Naive thymus-derived CD8-positive, alpha-beta T cell (primary cell): ENCODE data around the gene MBTPS2. TPM values are rescaled to one million over a fixed set of nuclear protein-coding genes. Genes with fewer than 3 reads are reported as not detected.
"Not testable (repeated sequence)": the region's sequence is repeated elsewhere in the genome, so short reads cannot be mapped to it uniquely, and the experiment has no call there.

ENCODE experiments used
- ATAC-seq, 2 donors: fragments of 150-1000 bp; cut with Tn5 transposase in 1 of 2; sonication (Bioruptor Pico), chemical (Tn5 transposase) in 1 of 2; 1 replicate in 1 of 2; 2 replicates in 1 of 2; pipeline ENCODE4 v1.10.0; 2021; ENCODE audit warnings: mild to moderate bottlenecking in 2 of 2, moderate library complexity in 2 of 2
- POLR2A ChIA-PET: fragments of 350-600 bp; sonication (Branson Sonifier 250); formaldehyde crosslinking; loops from one replicate; lab custom pipeline; 2021; ENCODE audit warnings: antibody characterized with exemption; lab: Charles Lee
- DNase-seq, 10 donors: peaks; one replicate each; pipeline versions ENCODE4 v3.0.0 to v3.0.0-alpha.2; 2020 to 2022
- H3K27ac Mint-ChIP-seq, 10 donors: one replicate each; pipeline ENCODE4 v1.8.0; 2020 to 2022; ENCODE audit warnings: mild to moderate bottlenecking in 10 of 10, mixed read lengths in 10 of 10, moderate library complexity in 4 of 10, inconsistent platforms in 1 of 10
- H3K27me3 Mint-ChIP-seq, 5 donors: one replicate each; pipeline ENCODE4 v1.8.0; 2021 to 2022; ENCODE audit warnings: mixed read lengths in 5 of 5
- H3K36me3 Mint-ChIP-seq, 3 donors: one replicate each; pipeline ENCODE4 v1.8.0; 2020 to 2022; ENCODE audit warnings: mixed read lengths in 3 of 3, mild to moderate bottlenecking in 2 of 3, inconsistent platforms in 1 of 3
- H3K4me1 Mint-ChIP-seq, 4 donors: one replicate each; pipeline ENCODE4 v1.8.0; 2021 to 2022; ENCODE audit warnings: mixed read lengths in 4 of 4
- H3K4me3 Mint-ChIP-seq, 10 donors: one replicate each; pipeline ENCODE4 v1.8.0; 2020 to 2022; ENCODE audit warnings: mild to moderate bottlenecking in 10 of 10, mixed read lengths in 10 of 10, moderate library complexity in 6 of 10, inconsistent platforms in 1 of 10
- H3K9me3 Mint-ChIP-seq, 9 donors: one replicate each; pipeline ENCODE4 v1.8.0; 2020 to 2022; ENCODE audit warnings: mixed read lengths in 9 of 9, mild to moderate bottlenecking in 3 of 9, inconsistent platforms in 1 of 9, moderate library complexity in 1 of 9
- polyA plus RNA-seq, 3 donors: library from polyadenylated mRNA; unstranded; fragments of 300-500 nt; fragmentation: Illumina TruSeq; gene quantifications; one replicate each; pipeline ENCODE4 v1.2.3, GENCODE V29; 2021
- total RNA-seq, 8 experiments: library from RNA in 2 of 8; stranded (reverse) in 2 of 8; gene quantifications; one replicate each; pipeline ENCODE4 v1.2.3 and lab custom pipeline; 2021 to 2026

MBTPS2 gene
- total and polyA plus RNA-seq, 5 experiments from 2014 or later = 2.8 to 7.7 (median 4.6) TPM

DNA sequence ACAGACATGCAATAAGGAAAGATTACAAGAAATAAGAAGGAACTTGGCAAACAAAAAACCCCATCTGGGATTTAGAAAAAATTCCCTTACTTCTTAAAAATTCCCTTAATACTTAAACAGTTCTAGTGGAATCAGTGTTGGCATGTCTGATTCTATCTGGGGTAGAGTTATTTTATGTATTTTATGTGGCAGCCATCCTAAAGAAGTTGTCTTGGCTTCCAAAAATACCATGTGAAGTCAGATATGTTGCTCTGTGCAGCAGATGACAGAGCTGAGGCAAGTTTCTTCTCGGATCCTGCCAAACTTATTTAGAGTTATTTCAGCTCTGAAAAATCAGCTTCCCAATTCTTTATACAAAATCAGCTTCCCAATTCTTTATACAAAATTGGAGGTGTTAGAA is 31.1 kb downstream of the MBTPS2 start:
- Mint-ChIP-seq H3K27me3 (no peaks in the 10 kb centered on the region), H3K4me3 (no peak overlapping the region), H3K9me3 (no peaks in the 10 kb centered on the region), H3K36me3 (peaks cover 0 to 13% (median 4%) of the 10 kb centered on the region in 3 donors), H3K4me1 (peaks cover 0 to 6% (median 0%) of the 10 kb centered on the region in 4 donors), H3K27ac (no peak overlapping the region)
- POLR2A ChIA-PET = no interaction called here
- no peak for ATAC-seq
- DNase-seq = no peak

DNA sequence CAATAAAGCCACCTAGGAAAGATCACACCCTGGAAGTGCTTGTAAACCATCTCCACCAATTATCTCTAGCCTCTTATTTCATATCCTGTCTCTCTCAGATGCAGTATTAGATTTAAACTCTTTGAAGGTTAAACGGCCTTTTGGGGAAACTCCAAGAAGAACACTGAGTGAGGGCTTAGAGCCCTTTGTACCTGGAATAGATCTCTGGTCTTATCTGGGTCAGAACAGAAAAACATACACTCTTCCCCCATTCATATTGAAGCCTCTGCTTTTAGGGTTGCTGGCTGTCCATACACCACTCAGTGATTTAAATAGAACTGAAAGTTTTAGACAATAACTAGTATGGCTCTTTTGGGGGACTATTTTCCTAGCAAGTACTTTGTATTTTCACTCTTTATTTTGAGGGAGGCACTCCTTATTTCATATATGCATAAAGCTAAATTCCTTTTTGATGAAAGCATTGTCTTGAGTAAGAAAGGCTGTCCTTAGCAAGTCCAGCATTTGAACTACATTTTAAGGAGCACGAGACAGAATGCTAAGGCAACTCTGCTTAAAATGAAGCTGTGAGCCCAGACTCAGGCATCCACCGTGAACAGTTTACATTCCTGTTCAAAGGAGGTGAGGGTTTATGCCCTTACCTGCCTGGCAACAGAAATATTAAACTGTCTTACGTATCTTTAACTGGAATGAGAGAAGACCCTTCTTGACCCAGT is 33.8 kb downstream of the MBTPS2 start:
- Mint-ChIP-seq H3K27ac (no peak overlapping the region), H3K4me1 (peaks cover 0 to 5% (median 0%) of the 10 kb centered on the region in 4 donors), H3K27me3 (no peaks in the 10 kb centered on the region), H3K9me3 (no peaks in the 10 kb centered on the region), H3K4me3 (no peak overlapping the region), H3K36me3 (peaks cover 0 to 8% (median 3%) of the 10 kb centered on the region in 3 donors)
- POLR2A ChIA-PET = no interaction called here
- no peak for DNase-seq
- no peak for ATAC-seq

DNA sequence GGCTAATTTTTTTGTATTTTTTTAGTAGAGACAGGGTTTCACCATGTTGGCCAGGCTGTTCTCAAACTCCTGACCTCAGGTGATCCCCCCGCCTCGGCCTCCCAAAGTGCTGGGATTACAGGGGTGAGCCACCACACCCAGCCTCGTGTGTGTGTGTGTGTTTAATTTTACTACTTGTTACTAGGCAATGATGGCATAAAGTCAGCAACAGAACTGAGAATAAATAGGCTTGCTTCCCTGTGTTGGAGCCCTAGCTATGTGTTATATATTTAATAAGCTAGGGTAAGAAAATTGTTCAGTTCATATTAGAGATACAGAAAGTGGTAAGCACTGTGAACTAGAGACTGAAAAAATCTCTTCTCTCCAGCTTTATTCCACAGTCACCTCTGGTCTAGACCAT is 34.8 kb downstream of the MBTPS2 start:
- POLR2A ChIA-PET = not testable (repeated sequence)

DNA sequence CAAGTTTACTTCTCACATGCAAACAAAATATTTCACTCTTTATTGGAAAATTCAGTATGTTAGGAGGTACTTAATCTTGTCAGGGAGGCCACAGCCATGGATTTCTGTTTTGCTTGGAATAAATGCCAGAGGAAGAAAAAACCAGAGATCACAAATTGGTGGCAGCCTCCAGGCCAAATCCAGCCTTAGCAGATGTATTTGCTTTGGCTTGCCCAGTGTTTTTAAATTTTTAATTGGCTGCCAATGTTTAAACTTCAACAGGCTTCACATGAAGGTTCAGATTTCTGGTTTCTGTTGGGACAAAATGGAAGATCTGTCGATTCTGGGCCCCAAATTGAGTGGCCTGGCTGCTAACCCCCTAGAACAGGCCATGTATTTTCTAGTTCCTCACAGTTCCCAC is 35.6 kb downstream of the MBTPS2 start:
- POLR2A ChIA-PET = no interaction called here
- Mint-ChIP-seq H3K9me3 (no peaks in the 10 kb centered on the region), H3K27ac (no peak overlapping the region), H3K4me1 (no peaks in the 10 kb centered on the region), H3K27me3 (no peaks in the 10 kb centered on the region), H3K36me3 (peaks cover 0 to 13% (median 0%) of the 10 kb centered on the region in 3 donors), H3K4me3 (no peak overlapping the region)
- DNase-seq (no peak), ATAC-seq (no peak)

More for the DNA sequence above, 34.8 kb downstream of the MBTPS2 start:
- not testable (repeated sequence) for H3K27me3 Mint-ChIP-seq, H3K4me3 Mint-ChIP-seq, ATAC-seq, H3K27ac Mint-ChIP-seq, H3K9me3 Mint-ChIP-seq, H3K4me1 Mint-ChIP-seq, DNase-seq
- H3K36me3 Mint-ChIP-seq = peaks cover 0 to 10% (median 0%) of the 10 kb centered on the region in 3 donors

DNA sequence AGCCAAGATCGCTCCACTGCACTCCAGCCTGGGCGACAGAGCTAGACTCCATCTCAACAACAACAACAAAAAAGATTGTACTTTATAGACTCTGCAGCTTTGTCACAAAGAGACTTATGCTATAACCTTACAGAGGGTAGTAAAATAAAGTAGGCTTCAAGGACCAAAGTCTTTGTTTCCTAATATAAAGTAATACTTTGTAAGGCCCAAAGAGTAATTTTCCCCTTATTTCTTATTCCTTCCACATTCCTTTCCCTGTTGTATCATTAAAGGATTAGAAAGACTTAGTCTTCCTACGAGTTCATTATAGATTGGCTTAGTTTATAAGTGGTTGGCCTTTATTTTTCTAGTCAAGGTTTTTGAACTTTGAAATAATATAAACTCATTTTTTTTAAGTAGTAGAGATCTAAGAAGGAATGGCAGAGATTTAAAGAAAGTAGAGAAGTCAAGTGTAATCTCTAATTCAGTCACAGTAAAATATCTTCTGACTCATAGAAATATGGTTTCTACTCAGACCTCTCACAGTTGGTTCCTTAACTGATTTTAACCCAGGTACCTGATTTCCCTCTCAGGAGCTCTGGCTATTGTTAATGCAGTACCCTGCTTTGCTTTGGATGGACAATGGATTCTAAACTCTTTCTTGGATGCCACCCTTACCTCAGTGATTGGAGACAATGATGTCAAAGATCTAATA is 42.6 kb downstream of the MBTPS2 start:
- ATAC-seq (no peak), DNase-seq (no peak)
- POLR2A ChIA-PET = no interaction called here
- Mint-ChIP-seq H3K9me3 (peaks cover 0 to 2% (median 0%) of the 10 kb centered on the region in 9 donors), H3K27ac (no peak overlapping the region), H3K4me3 (no peak overlapping the region), H3K27me3 (no peaks in the 10 kb centered on the region), H3K36me3 (peaks cover 0 to 33% (median 9%) of the 10 kb centered on the region in 3 donors), H3K4me1 (peaks cover 0 to 2% (median 0%) of the 10 kb centered on the region in 4 donors)

DNA sequence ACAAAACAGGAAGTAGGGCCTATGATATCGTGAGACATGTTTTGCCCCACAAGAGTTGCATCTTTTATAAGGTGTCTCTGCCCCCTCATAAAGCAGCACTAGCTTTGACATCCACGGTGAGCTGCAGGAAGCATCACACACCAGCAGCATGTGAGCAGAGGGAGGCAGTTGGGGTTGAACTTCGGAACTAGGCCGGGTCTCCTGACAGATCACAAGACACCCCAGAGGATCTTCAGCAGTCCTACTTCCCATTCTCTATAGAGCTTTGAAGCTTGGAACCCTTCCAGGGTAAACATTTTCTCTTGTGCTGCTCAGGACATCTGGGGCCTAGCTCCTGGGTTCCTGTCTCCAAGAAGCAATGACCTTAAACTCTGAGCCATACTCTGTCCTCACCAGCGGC is 43.8 kb downstream of the MBTPS2 start:
- no peak overlapping the region for H3K4me3 Mint-ChIP-seq
- no peak overlapping the region for H3K27ac Mint-ChIP-seq
- peaks cover 0 to 33% (median 13%) of the 10 kb centered on the region in 3 donors for H3K36me3 Mint-ChIP-seq
- ATAC-seq (no peak), DNase-seq (no peak)
- POLR2A ChIA-PET = no interaction called here
- H3K9me3 Mint-ChIP-seq = peaks cover 0 to 2% (median 0%) of the 10 kb centered on the region in 9 donors
- H3K4me1 Mint-ChIP-seq = peaks cover 0 to 3% (median 0%) of the 10 kb centered on the region in 4 donors
- no peaks in the 10 kb centered on the region for H3K27me3 Mint-ChIP-seq

DNA sequence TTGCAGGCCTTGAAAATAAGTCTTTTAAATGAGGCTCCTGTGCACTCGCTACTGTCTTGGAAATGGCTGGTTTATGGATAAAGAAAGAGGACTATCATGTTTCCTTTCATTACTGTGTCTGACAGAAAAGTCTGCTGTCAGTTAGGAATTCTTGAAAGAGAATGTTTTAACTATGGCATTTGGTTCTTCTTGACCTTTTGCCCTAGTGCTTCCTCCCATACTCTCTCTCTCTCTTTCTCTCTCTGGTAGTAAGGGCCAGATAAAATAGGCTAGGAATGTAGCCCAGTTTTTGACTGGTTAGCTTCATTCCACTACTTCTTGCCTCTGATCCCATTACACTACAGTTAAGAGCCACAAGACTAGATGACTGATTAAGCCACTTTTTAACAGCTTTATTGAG is 46.2 kb downstream of the MBTPS2 start:
- ATAC-seq = no peak
- H3K27ac Mint-ChIP-seq = no peak overlapping the region
- no peak for DNase-seq
- H3K4me3 Mint-ChIP-seq = no peak overlapping the region
- H3K9me3 Mint-ChIP-seq = peaks cover 0 to 2% (median 0%) of the 10 kb centered on the region in 9 donors
- POLR2A ChIA-PET = interaction anchor here (1.1 kb wide), 1 partner anchor 57 kb away, joined by 3 read pairs; no protein-coding TSS in a partner anchor
- no peaks in the 10 kb centered on the region for H3K27me3 Mint-ChIP-seq
- H3K36me3 Mint-ChIP-seq = peaks cover 0 to 21% (median 14%) of the 10 kb centered on the region in 3 donors
- H3K4me1 Mint-ChIP-seq = peaks cover 0 to 3% (median 0%) of the 10 kb centered on the region in 4 donors

DNA sequence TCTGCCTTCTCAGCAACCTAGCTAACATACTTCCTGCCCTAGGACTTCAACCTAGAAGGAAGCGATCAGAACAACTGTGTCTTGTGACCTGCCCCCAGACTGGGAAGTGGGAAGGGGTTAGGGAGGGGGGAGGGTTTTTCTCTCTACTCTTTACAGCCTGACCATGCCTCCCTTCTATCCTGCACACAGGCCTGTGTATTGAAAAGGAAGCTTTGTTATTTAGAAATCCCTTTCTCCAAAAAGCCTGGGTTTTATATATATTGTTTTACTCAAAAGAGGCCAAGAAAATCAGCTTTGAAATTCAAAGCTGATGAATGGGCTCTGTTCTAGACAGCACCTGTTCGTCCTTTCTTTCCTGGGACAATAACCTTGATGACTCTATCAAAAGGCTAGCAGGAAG is 65.9 kb downstream of the MBTPS2 start:
- Mint-ChIP-seq H3K27me3 (no peaks in the 10 kb centered on the region), H3K9me3 (no peaks in the 10 kb centered on the region), H3K4me3 (no peak overlapping the region), H3K36me3 (peaks cover 0 to 11% (median 1%) of the 10 kb centered on the region in 3 donors), H3K27ac (no peak overlapping the region), H3K4me1 (no peaks in the 10 kb centered on the region)
- DNase-seq = no peak
- POLR2A ChIA-PET = no interaction called here
- no peak for ATAC-seq

DNA sequence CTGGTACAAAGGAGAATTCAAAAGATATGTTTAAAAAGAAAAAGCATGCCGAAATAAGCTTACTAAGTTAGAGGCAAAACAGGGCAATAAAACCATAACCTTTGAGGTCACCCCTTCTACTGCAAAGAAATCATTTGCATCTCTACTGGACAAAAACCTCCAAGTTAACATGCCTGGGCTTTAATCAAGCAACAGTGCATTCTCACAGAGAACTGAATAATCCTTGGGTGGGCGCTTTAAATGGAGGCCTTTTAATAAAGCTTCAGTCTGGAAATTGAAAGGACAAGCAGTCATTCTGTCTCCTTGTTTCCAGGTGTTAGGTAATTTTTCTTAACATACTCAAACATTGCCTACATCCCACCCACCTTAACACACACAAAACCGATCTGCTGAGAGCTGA is 66.5 kb downstream of the MBTPS2 start:
- Mint-ChIP-seq H3K4me3 (no peak overlapping the region), H3K27me3 (no peaks in the 10 kb centered on the region), H3K27ac (peak overlapping the region in 1 of 10 donors; percentile 34), H3K4me1 (no peaks in the 10 kb centered on the region), H3K9me3 (no peaks in the 10 kb centered on the region), H3K36me3 (peaks cover 0 to 11% (median 1%) of the 10 kb centered on the region in 3 donors)
- POLR2A ChIA-PET = no interaction called here
- no peak for ATAC-seq
- DNase-seq = no peak

DNA sequence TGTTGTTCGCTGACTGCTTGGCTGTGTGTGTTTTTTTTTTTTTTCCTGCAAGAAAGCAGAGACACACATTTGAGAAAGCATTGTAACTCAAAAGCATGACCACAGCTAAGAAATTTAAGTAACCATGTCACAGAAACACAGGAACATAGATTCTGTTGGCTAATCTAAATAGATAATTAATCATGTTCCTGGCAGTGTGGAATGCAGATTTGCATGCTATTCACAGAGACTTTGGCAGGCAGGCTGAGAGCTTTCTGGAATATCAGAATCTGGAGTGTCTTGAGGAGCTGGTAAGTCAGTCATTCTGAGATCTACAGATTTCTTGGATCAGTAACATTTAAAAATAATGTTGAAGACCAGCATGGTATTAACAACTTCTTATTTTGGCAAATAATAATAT is 67.8 kb downstream of the MBTPS2 start:
- ATAC-seq (no peak), DNase-seq (no peak)
- H3K4me1 Mint-ChIP-seq = no peaks in the 10 kb centered on the region
- no peak overlapping the region for H3K4me3 Mint-ChIP-seq
- POLR2A ChIA-PET = no interaction called here
- no peaks in the 10 kb centered on the region for H3K27me3 Mint-ChIP-seq
- H3K36me3 Mint-ChIP-seq = peaks cover 0 to 6% (median 0%) of the 10 kb centered on the region in 3 donors
- no peak overlapping the region for H3K27ac Mint-ChIP-seq
- no peaks in the 10 kb centered on the region for H3K9me3 Mint-ChIP-seq

DNA sequence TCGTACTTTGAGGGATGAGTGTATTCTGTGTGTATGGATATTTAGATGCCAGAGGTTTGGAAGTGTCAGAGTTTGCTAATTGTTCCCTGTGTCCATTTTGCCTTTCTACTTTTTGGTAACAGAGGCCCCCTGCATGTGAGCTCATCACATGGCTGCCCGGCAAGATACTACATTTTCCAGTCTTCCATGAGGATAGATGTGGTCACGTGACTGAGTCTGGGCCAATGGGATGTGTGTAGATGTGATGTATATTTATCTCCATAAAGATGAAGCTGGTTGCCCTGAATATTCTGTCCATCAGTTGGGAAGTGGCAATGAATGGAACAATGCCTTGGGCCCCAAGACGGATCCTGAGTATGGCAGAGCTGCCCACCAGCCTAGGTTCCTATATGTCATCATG is 72.1 kb downstream of the MBTPS2 start:
- H3K27me3 Mint-ChIP-seq = no peaks in the 10 kb centered on the region
- ATAC-seq (no peak), DNase-seq (no peak)
- no peaks in the 10 kb centered on the region for H3K36me3 Mint-ChIP-seq
- H3K9me3 Mint-ChIP-seq = no peaks in the 10 kb centered on the region
- H3K4me1 Mint-ChIP-seq = no peaks in the 10 kb centered on the region
- H3K27ac Mint-ChIP-seq = no peak overlapping the region
- POLR2A ChIA-PET = no interaction called here
- no peak overlapping the region for H3K4me3 Mint-ChIP-seq

DNA sequence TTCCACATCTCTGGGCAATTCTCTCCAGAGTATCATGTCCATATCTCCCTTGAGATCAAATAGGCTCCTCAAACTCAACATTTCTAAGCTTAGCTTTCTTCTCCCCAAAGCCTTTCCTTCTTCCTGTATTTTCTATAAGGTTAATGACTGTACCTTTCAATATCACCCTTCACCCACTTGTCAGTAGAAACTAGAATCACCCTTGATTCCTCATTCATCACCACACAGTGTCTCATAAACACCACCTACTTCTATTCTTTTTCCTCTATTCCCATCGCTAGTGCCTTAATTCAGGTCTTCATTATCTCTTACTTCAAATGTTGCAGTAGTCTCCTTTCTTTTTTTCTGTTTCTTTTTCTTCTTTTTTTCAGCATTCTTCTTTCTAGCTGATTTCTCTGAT is 72.8 kb downstream of the MBTPS2 start:
- H3K27ac Mint-ChIP-seq = peak overlapping the region in 1 of 10 donors; percentile 24
- ATAC-seq (no peak), DNase-seq (no peak)
- no peak overlapping the region for H3K4me3 Mint-ChIP-seq
- H3K4me1 Mint-ChIP-seq = no peaks in the 10 kb centered on the region
- no peaks in the 10 kb centered on the region for H3K36me3 Mint-ChIP-seq
- no peaks in the 10 kb centered on the region for H3K27me3 Mint-ChIP-seq
- POLR2A ChIA-PET = no interaction called here
- no peaks in the 10 kb centered on the region for H3K9me3 Mint-ChIP-seq

DNA sequence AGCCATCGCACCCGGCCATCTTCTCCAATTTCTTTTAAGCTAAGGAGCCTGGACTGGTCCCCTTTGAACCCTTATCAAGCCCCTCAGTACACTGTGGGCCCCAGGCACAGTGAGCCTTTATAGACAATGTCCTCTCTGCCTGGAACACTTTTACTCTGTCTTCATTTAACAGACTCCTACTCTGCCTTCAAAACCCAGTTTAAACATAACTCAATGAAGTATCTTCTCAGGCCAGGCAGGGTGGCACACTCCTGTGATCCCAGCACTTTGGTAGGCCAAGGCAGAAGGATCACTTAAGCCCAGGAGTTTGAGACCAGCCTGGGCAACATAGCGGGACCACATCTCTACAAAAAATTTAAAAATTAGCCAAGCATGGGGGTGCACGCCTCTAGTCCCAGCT is 73.6 kb downstream of the MBTPS2 start:
- POLR2A ChIA-PET = no interaction called here
- no peak for ATAC-seq
- no peak for DNase-seq
- Mint-ChIP-seq H3K27me3 (no peaks in the 10 kb centered on the region), H3K9me3 (no peaks in the 10 kb centered on the region), H3K4me1 (no peaks in the 10 kb centered on the region), H3K36me3 (no peaks in the 10 kb centered on the region), H3K27ac (peak overlapping the region in 1 of 10 donors; percentile 79), H3K4me3 (no peak overlapping the region)
